Endometrium (tissue), 2 donors: ENCODE data around the gene DNAJC11.
"Not testable (repeated sequence)": the region's sequence is repeated elsewhere in the genome, so short reads cannot be mapped to it uniquely, and the experiment has no call there.

Experiments
- FAIRE-seq: peaks from 2 replicates; lab custom pipeline; 2012; peaks lifted over from hg19 to GRCh38; lab: Jason Lieb, UNC
- donor health status: control.
- donor health status: control.

Gene DNAJC11, protein sequence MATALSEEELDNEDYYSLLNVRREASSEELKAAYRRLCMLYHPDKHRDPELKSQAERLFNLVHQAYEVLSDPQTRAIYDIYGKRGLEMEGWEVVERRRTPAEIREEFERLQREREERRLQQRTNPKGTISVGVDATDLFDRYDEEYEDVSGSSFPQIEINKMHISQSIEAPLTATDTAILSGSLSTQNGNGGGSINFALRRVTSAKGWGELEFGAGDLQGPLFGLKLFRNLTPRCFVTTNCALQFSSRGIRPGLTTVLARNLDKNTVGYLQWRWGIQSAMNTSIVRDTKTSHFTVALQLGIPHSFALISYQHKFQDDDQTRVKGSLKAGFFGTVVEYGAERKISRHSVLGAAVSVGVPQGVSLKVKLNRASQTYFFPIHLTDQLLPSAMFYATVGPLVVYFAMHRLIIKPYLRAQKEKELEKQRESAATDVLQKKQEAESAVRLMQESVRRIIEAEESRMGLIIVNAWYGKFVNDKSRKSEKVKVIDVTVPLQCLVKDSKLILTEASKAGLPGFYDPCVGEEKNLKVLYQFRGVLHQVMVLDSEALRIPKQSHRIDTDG

GRCh38 chr1:6701437-6702153 lies at the start of gene DNAJC11:
DNAJC11 (minus strand) TSS chr1:6701816; CDS start chr1:6701800, 16 bp downstream.
- FAIRE-seq, result no peak

GRCh38 chr1:6750490-6750889 lies 48.9 kb upstream of the DNAJC11 start:
- FAIRE-seq, result no peak

- FAIRE-seq, result no peak
These were observed 46.1 kb upstream of the DNAJC11 start for GRCh38 chr1:6747674-6748073.

DNA sequence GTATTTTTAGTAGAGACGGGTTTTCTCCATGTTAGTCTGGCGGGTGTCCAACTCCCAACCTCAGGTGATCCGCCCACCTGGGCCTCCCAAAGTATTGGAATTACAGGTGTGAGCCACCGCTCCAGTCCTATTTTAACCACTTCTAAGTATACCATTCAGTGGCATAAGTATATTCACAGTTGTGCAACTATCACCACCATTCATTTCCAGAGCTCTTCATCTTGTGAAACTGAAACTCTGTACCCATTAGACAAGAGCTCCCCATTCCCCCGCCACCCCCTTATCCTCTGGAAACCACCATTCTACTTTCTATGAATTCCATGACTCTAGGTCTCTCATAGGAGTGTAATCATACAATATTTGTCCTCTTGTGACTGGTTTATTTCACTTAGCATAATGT lies 43.5 kb upstream of the DNAJC11 start:
- FAIRE-seq, result no peak

GRCh38 chr1:6743189-6744101 lies 41.8 kb upstream of the DNAJC11 start:
- FAIRE-seq, result no peak

- not testable (repeated sequence) for FAIRE-seq
These were observed 41.1 kb upstream of the DNAJC11 start for GRCh38 chr1:6742676-6743188.

GRCh38 chr1:6738987-6739676 lies 37.5 kb upstream of the DNAJC11 start:
- FAIRE-seq, result no peak

GRCh38 chr1:6732942-6733341 lies 31.3 kb upstream of the DNAJC11 start:
- FAIRE-seq, result no peak

- FAIRE-seq, result no peak
These were observed 30.3 kb upstream of the DNAJC11 start for GRCh38 chr1:6731905-6732304.

GRCh38 chr1:6730880-6731279 lies 29.3 kb upstream of the DNAJC11 start:
- no peak for FAIRE-seq

- FAIRE-seq, result no peak
These were observed 28.9 kb upstream of the DNAJC11 start for GRCh38 chr1:6730473-6730872.

- no peak for FAIRE-seq
These were observed 25.9 kb upstream of the DNAJC11 start for GRCh38 chr1:6727535-6727934.

DNA sequence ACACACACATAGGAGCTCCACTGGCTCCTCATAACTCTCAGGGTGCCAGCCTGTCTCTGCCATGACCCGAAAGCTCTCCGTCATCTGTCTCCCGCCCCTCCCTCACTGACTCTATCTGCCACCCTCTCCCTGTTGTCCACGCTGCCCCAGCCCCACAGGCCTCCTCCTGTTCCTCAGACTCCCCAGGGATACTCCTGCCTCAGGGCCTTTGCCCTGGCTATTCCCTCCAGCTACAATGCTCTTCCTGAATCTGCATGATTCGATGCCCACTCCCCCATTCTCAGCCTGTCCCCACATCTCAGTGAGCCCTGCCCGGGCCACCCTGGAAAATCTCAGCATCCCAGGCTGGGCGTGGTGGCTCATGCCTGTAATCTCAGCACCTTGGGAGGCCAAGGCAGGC lies 24.6 kb upstream of the DNAJC11 start:
- FAIRE-seq, result no peak

- FAIRE-seq, result no peak
These were observed 23.0 kb upstream of the DNAJC11 start for GRCh38 chr1:6724517-6725141.

DNA sequence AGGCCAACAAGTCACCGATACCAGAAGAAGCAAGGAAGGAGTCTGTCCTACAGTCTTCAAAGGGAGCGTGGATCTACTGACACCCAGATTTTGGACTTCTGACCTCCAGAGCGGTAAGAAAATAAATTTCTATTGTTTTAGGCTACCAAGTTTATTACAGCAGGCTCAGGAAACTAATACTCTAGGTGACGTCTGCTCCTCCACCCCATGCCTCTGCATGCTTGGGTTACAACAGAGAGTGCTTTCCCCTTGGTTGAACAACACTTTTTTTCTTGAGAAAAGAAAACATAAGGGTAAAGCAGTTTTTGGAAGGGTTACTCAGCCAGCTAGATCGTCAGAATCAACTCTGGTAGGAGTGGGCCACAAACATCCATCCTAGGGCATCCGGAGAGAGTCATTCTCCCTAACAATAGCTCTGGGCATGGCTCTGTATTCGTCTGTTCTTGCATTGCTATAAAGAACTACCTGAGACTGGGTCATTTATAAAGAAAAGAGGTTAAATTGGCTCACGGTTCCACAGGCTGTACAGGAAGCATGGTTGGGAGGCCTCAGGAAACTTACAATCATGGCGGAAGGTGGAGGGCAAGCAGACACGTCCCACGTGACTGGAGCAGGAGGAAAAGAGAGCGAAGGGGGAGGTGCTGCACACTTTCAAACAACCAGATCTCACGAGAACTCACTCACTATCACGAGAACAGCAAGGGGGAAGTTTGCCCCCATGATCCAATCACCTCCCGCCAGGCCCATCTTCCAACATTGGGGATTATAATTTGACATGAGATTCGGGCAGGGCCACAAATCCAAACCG lies 22.2 kb upstream of the DNAJC11 start:
- FAIRE-seq, result no peak

DNA sequence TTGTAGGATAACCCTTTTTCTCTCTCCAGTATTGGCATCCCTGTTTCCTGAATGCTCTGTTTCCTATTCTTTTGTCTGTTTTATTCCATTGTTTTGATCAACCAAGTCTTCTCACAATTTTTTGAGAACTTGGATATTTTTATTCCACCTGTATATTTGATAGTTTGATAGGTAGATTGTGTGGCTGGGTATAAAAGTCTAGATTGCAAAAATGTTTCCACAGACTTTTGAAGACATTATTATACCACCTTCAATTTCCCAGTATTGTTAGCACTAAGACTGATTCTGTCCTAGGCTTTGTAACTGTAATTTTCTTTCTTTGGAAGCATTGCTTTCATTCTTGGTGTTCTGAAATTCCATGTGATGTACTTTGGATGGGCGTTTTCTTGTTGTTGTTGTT lies 9.6 kb upstream of the DNAJC11 start:
- FAIRE-seq, result no peak

DNA sequence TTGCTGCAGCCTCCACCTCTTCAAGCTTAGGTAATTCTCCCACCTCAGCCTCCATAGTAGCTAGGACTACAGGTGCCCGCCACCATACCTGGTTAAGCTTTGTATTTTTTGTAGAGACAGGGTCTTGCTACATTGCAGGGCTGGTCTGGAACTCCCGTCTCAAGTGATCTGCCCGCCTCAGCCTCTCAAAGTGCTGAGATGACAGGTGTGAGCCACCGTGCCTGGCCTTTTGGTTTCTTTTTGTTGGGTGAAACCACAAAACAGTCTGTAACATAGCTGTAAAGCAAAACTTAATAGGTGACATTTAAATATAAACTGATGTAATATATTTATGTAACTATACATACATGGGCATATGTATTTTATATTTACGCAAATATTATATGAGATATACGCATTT lies 3.1 kb upstream of the DNAJC11 start:
- FAIRE-seq, result no peak

DNA sequence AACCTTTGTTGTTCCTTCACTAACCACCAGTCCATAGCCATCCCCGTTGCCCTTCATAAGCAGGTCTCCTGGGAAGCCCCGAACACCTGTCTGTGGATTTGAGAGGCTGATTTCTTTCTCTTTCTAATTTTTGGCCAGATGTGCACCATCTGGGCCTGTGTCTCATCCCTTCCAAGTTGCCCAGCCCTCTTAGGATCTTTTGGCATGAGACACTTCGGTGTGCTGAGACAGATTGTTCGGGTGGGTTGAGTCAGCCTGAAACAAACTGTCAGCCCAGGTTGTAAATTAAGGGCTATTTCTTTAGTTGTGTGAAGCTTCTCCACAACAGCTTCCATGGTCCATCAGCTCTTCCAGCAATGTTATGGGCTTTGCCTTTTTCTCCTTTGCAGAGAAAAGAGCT lies 1.4 kb upstream of the DNAJC11 start:
- FAIRE-seq, result no peak

DNA sequence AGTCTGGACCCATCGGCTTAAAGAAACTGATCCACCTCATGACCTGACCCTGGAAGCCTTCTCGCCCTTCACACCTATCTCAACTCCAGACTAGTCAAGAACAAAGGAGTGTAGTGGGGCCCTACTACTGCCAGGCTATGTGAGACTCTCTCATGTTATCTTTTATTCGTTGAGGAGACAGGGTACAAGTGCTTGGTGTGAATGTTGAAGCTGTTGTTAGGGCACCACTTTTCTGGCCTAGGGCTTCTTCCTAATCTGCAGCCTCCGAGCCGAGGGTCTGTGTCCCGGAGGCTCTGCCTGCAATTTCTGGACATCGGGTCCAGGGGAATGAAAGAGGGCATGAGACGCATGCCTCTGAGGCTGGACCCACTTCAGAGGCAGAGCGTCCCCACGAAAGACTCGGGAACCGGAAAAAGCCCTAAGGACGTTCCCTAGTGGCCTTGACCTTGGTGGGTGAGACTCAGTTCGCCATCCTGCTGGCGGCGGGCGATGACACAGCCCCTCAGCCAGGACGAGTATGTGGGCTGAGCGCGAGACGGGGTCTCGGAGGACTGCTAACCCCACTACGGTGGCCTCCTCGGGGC lies 671 bp downstream of the DNAJC11 start:
- no peak for FAIRE-seq

DNA sequence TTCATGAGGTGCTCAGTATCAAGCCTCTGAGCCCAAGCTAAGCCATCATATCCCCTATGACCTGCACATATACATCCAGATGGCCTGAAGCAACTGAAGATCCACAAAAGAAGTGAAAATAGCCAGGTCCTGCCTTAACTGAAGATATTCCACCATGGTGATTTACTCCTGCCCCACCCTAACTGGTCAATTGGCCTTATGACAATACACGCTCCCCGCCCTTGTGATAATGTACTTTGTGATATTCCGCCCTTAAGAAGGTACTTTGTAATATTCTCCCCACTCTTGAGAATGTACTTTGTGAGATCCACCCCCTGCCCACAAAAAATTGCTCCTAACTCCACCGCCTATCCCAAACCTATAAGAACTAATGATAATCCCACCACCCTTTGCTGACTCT lies 1.7 kb downstream of the DNAJC11 start:
- FAIRE-seq, result not testable (repeated sequence)
